ENCODE data around the gene TDRD15. TPM values are rescaled to one million over a fixed set of nuclear protein-coding genes. Genes with fewer than 3 reads are reported as not detected.
"Not testable (repeated sequence)": the region's sequence is repeated elsewhere in the genome, so short reads cannot be mapped to it uniquely, and the experiment has no call there.

TDRD15 gene
- total RNA-seq, 1 donor from 2014 or later = not detected

GRCh38 chr2:21099281-21099907, 24.4 kb upstream of the TDRD15 start:
- H3K9me3 ChIP-seq (ENCODE audit: control insufficient read depth in 3 of 3, low read length in 3 of 3) = no peaks in the 10 kb centered on the region
- no peak overlapping the region for H3K27ac ChIP-seq (ENCODE audit: low read depth, low read length)

GRCh38 chr2:21101514-21102155, 22.1 kb upstream of the TDRD15 start:
- H3K4me3 ChIP-seq (ENCODE audit: low read length in 3 of 3); H3K36me3 ChIP-seq (ENCODE audit: control insufficient read depth in 3 of 3, insufficient read depth in 3 of 3, low read length in 3 of 3); H3K4me1 ChIP-seq (ENCODE audit: control insufficient read depth in 3 of 3, insufficient read depth in 3 of 3, low read length in 3 of 3); H3K27ac ChIP-seq (ENCODE audit: low read depth, low read length); H3K9ac ChIP-seq (ENCODE audit: low read depth in 1 of 3, low read length in 3 of 3); H3K9me3 ChIP-seq (ENCODE audit: control insufficient read depth in 3 of 3, low read length in 3 of 3); H3K27me3 ChIP-seq (ENCODE audit: control insufficient read depth in 3 of 3, insufficient read depth in 3 of 3, low read length in 3 of 3): not testable (repeated sequence)

More at GRCh38 chr2:21099281-21099907, 24.4 kb upstream of the TDRD15 start:
- H3K27me3 ChIP-seq (ENCODE audit: control insufficient read depth in 3 of 3, insufficient read depth in 3 of 3, low read length in 3 of 3) = no peaks in the 10 kb centered on the region
- H3K9ac ChIP-seq (ENCODE audit: low read depth in 1 of 3, low read length in 3 of 3) = no peak overlapping the region
- no peaks in the 10 kb centered on the region for H3K4me1 ChIP-seq (ENCODE audit: control insufficient read depth in 3 of 3, insufficient read depth in 3 of 3, low read length in 3 of 3)
- no peaks in the 10 kb centered on the region for H3K36me3 ChIP-seq (ENCODE audit: control insufficient read depth in 3 of 3, insufficient read depth in 3 of 3, low read length in 3 of 3)
- H3K4me3 ChIP-seq (ENCODE audit: low read length in 3 of 3) = no peak overlapping the region

GRCh38 chr2:21102356-21102755, 21.4 kb upstream of the TDRD15 start:
- H3K27me3 ChIP-seq (ENCODE audit: control insufficient read depth in 3 of 3, insufficient read depth in 3 of 3, low read length in 3 of 3) = no peaks in the 10 kb centered on the region
- H3K4me3 ChIP-seq (ENCODE audit: low read length in 3 of 3) = no peak overlapping the region
- no peak overlapping the region for H3K9ac ChIP-seq (ENCODE audit: low read depth in 1 of 3, low read length in 3 of 3)
- no peaks in the 10 kb centered on the region for H3K36me3 ChIP-seq (ENCODE audit: control insufficient read depth in 3 of 3, insufficient read depth in 3 of 3, low read length in 3 of 3)
- no peaks in the 10 kb centered on the region for H3K4me1 ChIP-seq (ENCODE audit: control insufficient read depth in 3 of 3, insufficient read depth in 3 of 3, low read length in 3 of 3)
- no peaks in the 10 kb centered on the region for H3K9me3 ChIP-seq (ENCODE audit: control insufficient read depth in 3 of 3, low read length in 3 of 3)
- H3K27ac ChIP-seq (ENCODE audit: low read depth, low read length) = no peak overlapping the region

- no peaks in the 10 kb centered on the region for H3K36me3 ChIP-seq (ENCODE audit: control insufficient read depth in 3 of 3, insufficient read depth in 3 of 3, low read length in 3 of 3)
- H3K27ac ChIP-seq (ENCODE audit: low read depth, low read length) = no peak overlapping the region
- H3K9ac ChIP-seq (ENCODE audit: low read depth in 1 of 3, low read length in 3 of 3) = no peak overlapping the region
- H3K4me1 ChIP-seq (ENCODE audit: control insufficient read depth in 3 of 3, insufficient read depth in 3 of 3, low read length in 3 of 3) = no peaks in the 10 kb centered on the region
- no peaks in the 10 kb centered on the region for H3K9me3 ChIP-seq (ENCODE audit: control insufficient read depth in 3 of 3, low read length in 3 of 3)
- H3K27me3 ChIP-seq (ENCODE audit: control insufficient read depth in 3 of 3, insufficient read depth in 3 of 3, low read length in 3 of 3) = no peaks in the 10 kb centered on the region
- no peak overlapping the region for H3K4me3 ChIP-seq (ENCODE audit: low read length in 3 of 3)
Observed at GRCh38 chr2:21103274-21103891, 20.4 kb upstream of the TDRD15 start.

- H3K9ac ChIP-seq (ENCODE audit: low read depth in 1 of 3, low read length in 3 of 3) = no peak overlapping the region
- no peak overlapping the region for H3K4me3 ChIP-seq (ENCODE audit: low read length in 3 of 3)
- H3K36me3 ChIP-seq (ENCODE audit: control insufficient read depth in 3 of 3, insufficient read depth in 3 of 3, low read length in 3 of 3) = no peaks in the 10 kb centered on the region
- no peaks in the 10 kb centered on the region for H3K27me3 ChIP-seq (ENCODE audit: control insufficient read depth in 3 of 3, insufficient read depth in 3 of 3, low read length in 3 of 3)
- H3K9me3 ChIP-seq (ENCODE audit: control insufficient read depth in 3 of 3, low read length in 3 of 3) = no peaks in the 10 kb centered on the region
- no peaks in the 10 kb centered on the region for H3K4me1 ChIP-seq (ENCODE audit: control insufficient read depth in 3 of 3, insufficient read depth in 3 of 3, low read length in 3 of 3)
- no peak overlapping the region for H3K27ac ChIP-seq (ENCODE audit: low read depth, low read length)
Observed at GRCh38 chr2:21104030-21104660, 19.6 kb upstream of the TDRD15 start.

- Histone ChIP-seq H3K27me3 (ENCODE audit: control insufficient read depth in 3 of 3, insufficient read depth in 3 of 3, low read length in 3 of 3) (peaks cover 0 to 8% (median 0%) of the 10 kb centered on the region in 3 donors), H3K36me3 (ENCODE audit: control insufficient read depth in 3 of 3, insufficient read depth in 3 of 3, low read length in 3 of 3) (no peaks in the 10 kb centered on the region), H3K4me1 (ENCODE audit: control insufficient read depth in 3 of 3, insufficient read depth in 3 of 3, low read length in 3 of 3) (no peaks in the 10 kb centered on the region), H3K9ac (ENCODE audit: low read depth in 1 of 3, low read length in 3 of 3) (no peak overlapping the region), H3K4me3 (ENCODE audit: low read length in 3 of 3) (no peak overlapping the region), H3K9me3 (ENCODE audit: control insufficient read depth in 3 of 3, low read length in 3 of 3) (no peaks in the 10 kb centered on the region), H3K27ac (ENCODE audit: low read depth, low read length) (no peak overlapping the region)
Observed at GRCh38 chr2:21111012-21111411, 12.8 kb upstream of the TDRD15 start.

- H3K9me3 ChIP-seq (ENCODE audit: control insufficient read depth in 3 of 3, low read length in 3 of 3) = no peaks in the 10 kb centered on the region
- H3K27ac ChIP-seq (ENCODE audit: low read depth, low read length) = no peak overlapping the region
- H3K36me3 ChIP-seq (ENCODE audit: control insufficient read depth in 3 of 3, insufficient read depth in 3 of 3, low read length in 3 of 3) = no peaks in the 10 kb centered on the region
- H3K9ac ChIP-seq (ENCODE audit: low read depth in 1 of 3, low read length in 3 of 3) = no peak overlapping the region
- H3K4me1 ChIP-seq (ENCODE audit: control insufficient read depth in 3 of 3, insufficient read depth in 3 of 3, low read length in 3 of 3) = no peaks in the 10 kb centered on the region
- peaks cover 0 to 8% (median 0%) of the 10 kb centered on the region in 3 donors for H3K27me3 ChIP-seq (ENCODE audit: control insufficient read depth in 3 of 3, insufficient read depth in 3 of 3, low read length in 3 of 3)
- no peak overlapping the region for H3K4me3 ChIP-seq (ENCODE audit: low read length in 3 of 3)
Observed at GRCh38 chr2:21117688-21118087, 6.1 kb upstream of the TDRD15 start.

- Histone ChIP-seq H3K4me1 (ENCODE audit: control insufficient read depth in 3 of 3, insufficient read depth in 3 of 3, low read length in 3 of 3) (no peaks in the 10 kb centered on the region), H3K36me3 (ENCODE audit: control insufficient read depth in 3 of 3, insufficient read depth in 3 of 3, low read length in 3 of 3) (no peaks in the 10 kb centered on the region), H3K9ac (ENCODE audit: low read depth in 1 of 3, low read length in 3 of 3) (no peak overlapping the region), H3K4me3 (ENCODE audit: low read length in 3 of 3) (no peak overlapping the region), H3K27me3 (ENCODE audit: control insufficient read depth in 3 of 3, insufficient read depth in 3 of 3, low read length in 3 of 3) (peaks cover 0 to 8% (median 0%) of the 10 kb centered on the region in 3 donors), H3K9me3 (ENCODE audit: control insufficient read depth in 3 of 3, low read length in 3 of 3) (no peaks in the 10 kb centered on the region), H3K27ac (ENCODE audit: low read depth, low read length) (no peak overlapping the region)
Observed at GRCh38 chr2:21118302-21118920, 5.4 kb upstream of the TDRD15 start.

GRCh38 chr2:21131861-21132260, 8.1 kb downstream of the TDRD15 start:
- Histone ChIP-seq H3K9ac (ENCODE audit: low read depth in 1 of 3, low read length in 3 of 3) (no peak overlapping the region), H3K36me3 (ENCODE audit: control insufficient read depth in 3 of 3, insufficient read depth in 3 of 3, low read length in 3 of 3) (no peaks in the 10 kb centered on the region), H3K27ac (ENCODE audit: low read depth, low read length) (no peak overlapping the region), H3K4me3 (ENCODE audit: low read length in 3 of 3) (no peak overlapping the region), H3K9me3 (ENCODE audit: control insufficient read depth in 3 of 3, low read length in 3 of 3) (no peaks in the 10 kb centered on the region), H3K27me3 (ENCODE audit: control insufficient read depth in 3 of 3, insufficient read depth in 3 of 3, low read length in 3 of 3) (no peaks in the 10 kb centered on the region), H3K4me1 (ENCODE audit: control insufficient read depth in 3 of 3, insufficient read depth in 3 of 3, low read length in 3 of 3) (no peaks in the 10 kb centered on the region)

Measured in skeletal muscle tissue (tissue), 4 donors.